Memory B cell (primary cell): ENCODE measurements around the gene DMRT2.

Experiments used
- ATAC-seq: fragments of 150-1000 bp; cut with Tn5 transposase; 2 replicates; pipeline ENCODE4 v1.10.0; 2021; ENCODE audit warnings: low read depth, mild to moderate bottlenecking, moderate library complexity
- DNase-seq, 2 donors: peaks; one replicate each; pipeline ENCODE4 v3.0.0; 2022; ENCODE audit warnings: low spot score in 2 of 2
- H3K27ac Mint-ChIP-seq: one replicate; pipeline ENCODE4 v1.8.0; 2022; ENCODE audit warnings: mild to moderate bottlenecking, moderate library complexity, mixed read lengths
- H3K27me3 Mint-ChIP-seq: one replicate; pipeline ENCODE4 v1.8.0; 2022; ENCODE audit warnings: mixed read lengths
- H3K36me3 Mint-ChIP-seq: one replicate; pipeline ENCODE4 v1.8.0; 2022; ENCODE audit warnings: mild to moderate bottlenecking, mixed read lengths
- H3K4me1 Mint-ChIP-seq: one replicate; pipeline ENCODE4 v1.8.0; 2022; ENCODE audit warnings: mixed read lengths
- H3K4me3 Mint-ChIP-seq: one replicate; pipeline ENCODE4 v1.8.0; 2022; ENCODE audit warnings: mild to moderate bottlenecking, moderate library complexity, mixed read lengths
- H3K9me3 Mint-ChIP-seq: one replicate; pipeline ENCODE4 v1.8.0; 2022; ENCODE audit warnings: mixed read lengths

The DMRT2 gene

GRCh38 chr9:1087120-1087881 is 37.1 kb downstream of the DMRT2 start:
- DNase-seq (no peak), ATAC-seq (no peak)
- Mint-ChIP-seq H3K4me1 (peaks cover 2% of the 10 kb centered on the region), H3K4me3 (no peak overlapping the region), H3K27me3 (peaks cover 5% of the 10 kb centered on the region), H3K9me3 (no peaks in the 10 kb centered on the region), H3K27ac (no peak overlapping the region), H3K36me3 (no peaks in the 10 kb centered on the region)

GRCh38 chr9:1094749-1095148 is 44.6 kb downstream of the DMRT2 start:
- Mint-ChIP-seq H3K9me3 (no peaks in the 10 kb centered on the region), H3K27me3 (peaks cover 11% of the 10 kb centered on the region), H3K36me3 (no peaks in the 10 kb centered on the region), H3K4me1 (no peaks in the 10 kb centered on the region), H3K4me3 (no peak overlapping the region), H3K27ac (no peak overlapping the region)
- no peak for ATAC-seq
- no peak for DNase-seq

- H3K36me3 Mint-ChIP-seq, result no peaks in the 10 kb centered on the region
- no peak overlapping the region for H3K4me3 Mint-ChIP-seq
- ATAC-seq (no peak), DNase-seq (no peak)
- H3K4me1 Mint-ChIP-seq, result no peaks in the 10 kb centered on the region
- no peak overlapping the region for H3K27ac Mint-ChIP-seq
- H3K9me3 Mint-ChIP-seq, result no peaks in the 10 kb centered on the region
- peaks cover 15% of the 10 kb centered on the region for H3K27me3 Mint-ChIP-seq
Observed at GRCh38 chr9:1096155-1096964, 46.2 kb downstream of the DMRT2 start.

- DNase-seq, result no peak
- Mint-ChIP-seq H3K27ac (no peak overlapping the region), H3K36me3 (no peaks in the 10 kb centered on the region), H3K27me3 (peaks cover 15% of the 10 kb centered on the region), H3K4me3 (no peak overlapping the region), H3K9me3 (no peaks in the 10 kb centered on the region), H3K4me1 (peaks cover 13% of the 10 kb centered on the region)
- no peak for ATAC-seq
Observed at GRCh38 chr9:1098551-1098950, 48.4 kb downstream of the DMRT2 start.

GRCh38 chr9:1100201-1100600 is 50.0 kb downstream of the DMRT2 start:
- Mint-ChIP-seq H3K9me3 (peaks cover 8% of the 10 kb centered on the region), H3K4me1 (peaks cover 13% of the 10 kb centered on the region), H3K27ac (no peak overlapping the region), H3K36me3 (no peaks in the 10 kb centered on the region), H3K4me3 (no peak overlapping the region), H3K27me3 (peaks cover 17% of the 10 kb centered on the region)
- DNase-seq (no peak), ATAC-seq (no peak)

GRCh38 chr9:1100945-1101344 is 50.8 kb downstream of the DMRT2 start:
- Mint-ChIP-seq H3K27ac (no peak overlapping the region), H3K36me3 (no peaks in the 10 kb centered on the region), H3K4me1 (peaks cover 13% of the 10 kb centered on the region), H3K9me3 (peaks cover 8% of the 10 kb centered on the region), H3K27me3 (peaks cover 17% of the 10 kb centered on the region), H3K4me3 (no peak overlapping the region)
- ATAC-seq, result no peak
- DNase-seq, result no peak

- peak overlapping the region; percentile 39 for H3K4me3 Mint-ChIP-seq
- peaks cover 13% of the 10 kb centered on the region for H3K4me1 Mint-ChIP-seq
- no peaks in the 10 kb centered on the region for H3K36me3 Mint-ChIP-seq
- DNase-seq (no peak), ATAC-seq (no peak)
- peaks cover 12% of the 10 kb centered on the region for H3K27me3 Mint-ChIP-seq
- no peak overlapping the region for H3K27ac Mint-ChIP-seq
- H3K9me3 Mint-ChIP-seq, result peaks cover 13% of the 10 kb centered on the region
Observed at GRCh38 chr9:1101846-1102641, 51.9 kb downstream of the DMRT2 start.

- Mint-ChIP-seq H3K9me3 (peaks cover 16% of the 10 kb centered on the region), H3K4me1 (peaks cover 13% of the 10 kb centered on the region), H3K4me3 (peak overlapping the region; percentile 39), H3K27ac (no peak overlapping the region), H3K36me3 (no peaks in the 10 kb centered on the region), H3K27me3 (peaks cover 12% of the 10 kb centered on the region)
- no peak for DNase-seq
- no peak for ATAC-seq
Observed at GRCh38 chr9:1102642-1102970, 52.4 kb downstream of the DMRT2 start.
